Embryonic facial prominence (tissue), 1 donor: ENCODE measurements around the gene KIAA1217.

ENCODE experiments used
- DNase-seq: peaks from one replicate; pipeline ENCODE4 v3.0.0-alpha.2; 2016; ENCODE audit errors: extremely low spot score

Gene KIAA1217

GRCh38 chr10:24502006-24502405 lies 293.1 kb downstream of the KIAA1217 start:
- no peak for DNase-seq

DNA sequence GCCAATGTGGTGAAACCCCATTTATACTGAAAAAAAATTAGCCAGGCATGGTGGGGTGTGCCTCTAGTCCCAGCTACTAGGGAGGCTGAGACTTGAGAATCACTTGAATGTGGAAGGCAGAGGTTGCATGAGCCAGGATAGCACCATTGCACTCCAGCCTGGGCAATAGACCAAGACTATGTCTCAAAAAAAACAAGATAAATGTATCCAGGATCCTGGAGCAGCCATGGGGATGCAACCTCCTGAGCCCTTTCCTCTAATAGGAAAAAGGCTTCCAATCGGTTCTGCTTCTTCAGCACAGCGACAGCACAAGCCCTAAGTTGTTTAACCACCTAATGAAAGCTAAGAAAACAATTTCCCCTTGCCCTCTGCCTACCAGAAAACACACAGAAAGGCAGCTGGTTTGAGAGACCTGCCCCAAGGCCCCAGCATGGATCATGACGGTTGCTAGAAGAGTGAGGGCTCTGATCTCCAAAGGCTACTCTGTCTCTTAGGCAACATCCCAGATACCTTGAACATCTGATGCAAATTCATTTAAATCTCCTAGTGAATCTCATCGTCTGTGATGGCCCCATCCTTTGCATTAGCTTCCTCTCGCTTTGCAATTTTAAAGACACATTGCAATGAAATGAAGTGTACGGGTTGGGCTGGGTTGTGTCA lies 294.0 kb downstream of the KIAA1217 start:
- no peak for DNase-seq

DNA sequence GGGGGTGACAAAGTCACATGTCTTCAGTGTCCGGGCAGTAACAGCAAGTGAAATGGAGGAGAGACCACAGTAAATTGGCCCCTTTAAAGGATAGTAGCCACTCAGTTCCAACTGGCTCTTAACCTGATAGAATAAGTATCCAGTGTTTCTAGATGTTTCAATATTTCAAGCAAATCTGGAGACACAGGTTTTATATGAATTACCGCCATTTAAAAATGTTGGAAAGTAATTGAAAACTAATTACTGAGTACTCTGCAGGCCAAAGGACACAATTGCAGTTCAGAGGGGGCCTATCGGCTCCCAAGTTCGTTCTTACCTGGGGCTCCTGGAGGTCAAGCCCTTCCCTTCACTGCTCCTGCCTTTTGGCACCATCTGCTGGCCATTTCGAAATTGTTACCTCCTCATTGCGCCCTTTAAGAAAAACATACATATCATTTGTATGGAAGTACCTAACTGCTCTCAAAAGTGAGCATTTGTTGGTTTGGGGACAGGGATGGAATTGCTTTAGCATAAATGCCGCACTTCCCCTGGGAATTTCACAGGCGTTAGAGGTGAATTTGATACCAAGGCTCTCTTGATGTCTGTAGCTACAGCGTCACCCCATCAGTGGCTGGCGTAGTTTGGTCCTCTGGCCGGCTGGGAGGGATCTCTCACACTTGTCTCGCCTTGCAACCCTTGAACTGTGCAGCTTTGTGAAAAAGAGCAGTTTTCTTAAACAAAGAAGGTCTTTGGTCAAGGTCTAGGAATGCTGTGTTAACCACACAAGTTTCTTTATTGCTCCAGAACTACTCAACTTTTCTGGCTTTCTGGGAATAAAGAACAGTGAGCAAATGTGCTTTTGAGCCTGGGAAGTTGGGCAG lies 294.8 kb downstream of the KIAA1217 start:
- DNase-seq = no peak

DNA sequence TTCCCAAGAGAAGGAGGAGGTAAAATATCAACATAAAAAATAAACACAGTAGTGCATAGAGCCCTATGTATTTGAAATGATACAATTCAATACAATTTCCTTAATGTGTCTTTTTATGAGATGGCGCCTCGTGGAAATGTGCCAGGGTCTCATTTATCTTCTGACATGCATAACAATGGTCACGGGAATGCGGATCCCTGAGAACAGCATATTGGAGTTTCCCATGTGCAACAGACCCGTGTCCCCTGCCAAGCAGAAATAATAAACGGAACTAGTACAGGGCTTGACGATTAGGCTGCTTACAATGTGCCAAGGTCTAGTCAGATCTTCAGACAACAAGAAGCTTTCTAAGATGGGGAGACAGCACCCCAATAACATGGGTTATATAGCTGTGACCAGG lies 296.8 kb downstream of the KIAA1217 start:
- DNase-seq = no peak

DNA sequence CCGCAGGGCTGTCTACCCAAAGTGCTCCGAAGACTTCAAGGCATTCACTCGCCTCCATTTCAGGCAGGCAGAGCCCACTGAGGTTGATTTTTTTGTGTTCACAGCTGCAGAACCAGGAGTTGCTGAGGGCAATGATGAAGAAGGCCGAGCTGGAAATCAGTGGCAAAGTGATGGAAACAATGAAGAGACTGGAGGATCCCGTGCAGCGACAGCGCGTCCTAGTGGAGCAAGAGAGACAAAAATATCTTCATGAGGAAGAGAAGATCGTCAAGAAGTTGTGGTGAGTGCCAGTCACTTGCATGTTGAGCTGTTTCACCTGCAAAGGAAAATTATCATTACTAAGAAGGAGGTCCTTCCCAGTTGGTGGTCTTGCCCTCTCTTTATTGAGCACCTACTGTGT lies 304.2 kb downstream of the KIAA1217 start:
- DNase-seq = no peak

DNA sequence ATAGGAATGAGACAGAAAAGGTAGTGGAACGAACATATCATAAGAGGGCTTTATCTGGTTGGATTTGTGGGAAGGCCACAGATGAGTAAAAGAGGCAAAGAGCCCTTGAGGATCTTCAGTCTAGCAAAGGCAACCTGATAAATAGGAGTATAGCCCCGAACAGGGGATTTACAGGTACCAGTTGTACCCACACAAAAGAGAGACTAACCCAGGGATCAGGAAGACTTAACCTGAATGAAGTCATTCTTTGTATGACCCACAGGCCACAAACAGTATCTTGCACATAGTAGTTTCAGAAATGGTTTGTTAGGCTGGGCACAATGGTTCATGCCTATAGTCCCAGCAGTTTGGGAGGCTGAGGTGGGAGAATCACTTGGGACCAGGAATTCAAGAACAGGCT lies 306.5 kb downstream of the KIAA1217 start:
- DNase-seq = no peak

DNA sequence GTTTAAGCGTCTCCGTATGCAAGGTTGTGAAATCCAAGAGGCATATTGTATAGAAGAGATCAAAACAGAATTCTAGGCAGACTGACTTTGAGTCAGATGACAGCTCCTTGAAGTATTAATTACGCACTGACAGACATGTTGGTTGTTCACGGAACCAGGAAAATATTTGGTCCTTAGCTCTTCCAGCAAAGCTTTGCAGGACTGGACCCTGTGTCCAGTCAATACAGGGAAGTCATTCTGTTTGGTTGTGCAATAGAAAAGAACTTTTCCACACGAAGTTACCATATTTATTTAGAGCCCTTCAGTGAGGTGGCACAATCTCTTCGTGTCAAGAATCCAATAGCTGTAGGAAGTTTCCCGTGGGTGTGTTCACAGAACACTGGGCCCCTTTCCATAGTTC lies 309.5 kb downstream of the KIAA1217 start:
- no peak for DNase-seq

GRCh38 chr10:24518981-24519597 lies 310.2 kb downstream of the KIAA1217 start:
- DNase-seq = peak; percentile 51

GRCh38 chr10:24519950-24520349 lies 311.0 kb downstream of the KIAA1217 start:
- DNase-seq = no peak

DNA sequence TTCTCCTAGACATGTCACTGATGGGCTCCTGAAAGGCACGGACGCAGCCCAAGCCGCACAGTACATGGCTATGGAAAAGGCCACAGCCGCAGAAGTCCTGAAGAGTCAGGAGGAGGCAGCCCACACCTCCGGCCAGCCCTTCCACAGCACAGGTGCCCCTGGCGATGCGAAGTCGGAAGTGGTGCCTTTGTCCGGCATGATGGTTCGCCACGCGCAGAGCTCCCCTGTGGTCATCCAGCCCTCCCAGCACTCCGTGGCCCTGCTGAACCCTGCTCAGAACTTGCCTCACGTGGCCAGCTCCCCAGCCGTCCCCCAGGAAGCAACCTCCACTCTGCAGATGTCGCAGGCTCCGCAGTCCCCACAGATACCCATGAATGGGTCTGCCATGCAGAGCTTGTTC lies 315.4 kb downstream of the KIAA1217 start:
- no peak for DNase-seq

- no peak for DNase-seq
Measured at GRCh38 chr10:24526085-24526649, 317.2 kb downstream of the KIAA1217 start.

DNA sequence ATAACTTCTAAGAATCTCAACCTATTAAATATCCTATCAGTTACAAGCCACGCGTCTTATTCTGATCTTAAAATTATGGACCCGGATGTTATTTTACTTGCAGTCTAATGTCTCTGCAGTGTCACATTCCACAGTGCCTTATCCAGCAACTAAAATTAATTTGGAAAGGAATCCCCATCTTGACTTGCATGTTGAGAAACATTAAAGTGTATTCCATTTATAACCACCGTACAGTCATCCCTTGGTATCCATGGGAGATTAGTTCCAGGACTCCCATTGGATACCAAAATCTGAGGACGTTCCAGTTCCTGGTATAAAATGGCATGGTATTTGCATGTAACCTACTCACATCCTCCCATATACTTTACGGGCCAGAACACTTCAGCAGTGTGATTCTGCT lies 320.0 kb downstream of the KIAA1217 start:
- no peak for DNase-seq

DNA sequence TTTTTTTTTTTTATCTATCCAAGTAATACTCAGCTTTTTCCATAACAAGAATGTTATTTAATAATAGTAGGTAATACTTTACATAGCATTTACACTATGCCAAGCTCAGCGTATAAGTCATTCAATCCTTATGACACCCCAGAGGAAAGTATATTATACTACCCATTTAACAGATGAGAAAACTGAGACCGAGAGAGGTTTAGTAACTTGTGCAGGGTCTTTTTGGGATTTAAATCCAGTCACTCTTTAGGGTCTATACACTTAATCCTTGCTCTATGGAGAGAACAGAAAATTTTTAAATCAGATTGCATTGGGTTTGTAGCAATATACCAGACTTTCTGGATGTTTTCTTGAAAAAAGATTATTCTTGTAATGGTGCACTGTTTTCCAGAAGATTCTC lies 322.5 kb downstream of the KIAA1217 start:
- DNase-seq = no peak

- no peak for DNase-seq
Measured at GRCh38 chr10:24533981-24534380, 325.0 kb downstream of the KIAA1217 start.

DNA sequence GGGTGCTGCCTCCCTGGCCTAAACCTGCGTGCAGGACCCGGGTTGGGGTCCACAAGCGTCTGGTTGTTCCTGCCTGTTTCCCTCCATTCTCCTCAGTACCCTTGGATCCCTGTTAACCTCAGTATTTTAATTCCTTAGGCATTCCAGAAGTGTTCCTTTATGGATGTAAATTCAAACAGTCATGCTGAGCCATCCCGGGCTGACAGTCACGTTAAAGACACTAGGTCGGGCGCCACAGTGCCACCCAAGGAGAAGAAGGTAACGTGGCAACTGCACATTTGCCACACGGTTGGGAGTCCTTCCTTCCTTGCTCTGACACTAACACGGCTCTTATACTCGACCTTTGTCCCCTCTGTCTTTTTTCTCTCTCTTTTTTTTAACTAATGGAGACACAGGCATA lies 327.7 kb downstream of the KIAA1217 start:
- DNase-seq = no peak

- no peak for DNase-seq
Measured at GRCh38 chr10:24541239-24541753, 332.4 kb downstream of the KIAA1217 start.

DNA sequence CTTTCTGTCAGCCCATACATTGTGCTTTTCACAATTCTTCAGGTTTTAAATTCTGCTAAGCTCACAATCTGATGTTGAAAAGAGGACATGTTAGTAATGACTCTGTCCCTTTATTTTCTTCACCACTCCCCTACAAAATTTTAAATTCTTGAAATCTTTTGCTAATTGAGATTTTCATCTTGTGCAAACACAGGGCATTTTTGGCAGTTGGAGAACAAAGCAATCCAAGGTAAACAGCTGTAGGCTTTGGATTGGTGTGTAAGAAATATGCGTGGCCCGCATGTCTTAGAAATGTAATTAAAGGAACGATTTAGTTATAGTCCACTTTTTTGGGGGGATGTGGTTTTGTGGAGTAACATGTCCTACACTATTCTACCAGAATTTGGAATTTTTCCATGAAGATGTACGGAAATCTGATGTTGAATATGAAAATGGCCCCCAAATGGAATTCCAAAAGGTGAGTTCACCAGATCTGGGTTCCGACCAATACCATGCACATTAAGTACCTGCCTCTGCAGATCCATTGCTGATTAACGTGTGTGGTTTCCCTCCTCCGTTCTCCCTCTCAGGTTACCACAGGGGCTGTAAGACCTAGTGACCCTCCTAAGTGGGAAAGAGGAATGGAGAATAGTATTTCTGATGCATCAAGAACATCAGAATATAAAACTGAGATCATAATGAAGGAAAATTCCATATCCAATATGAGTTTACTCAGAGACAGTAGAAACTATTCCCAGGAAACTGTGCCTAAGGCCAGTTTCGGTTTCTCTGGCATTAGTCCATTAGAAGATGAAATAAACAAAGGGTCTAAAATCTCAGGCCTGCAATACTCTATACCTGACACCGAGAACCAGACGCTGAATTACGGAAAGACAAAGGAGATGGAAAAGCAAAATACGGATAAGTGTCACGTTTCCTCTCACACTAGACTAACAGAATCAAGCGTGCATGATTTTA lies 333.7 kb downstream of the KIAA1217 start:
- no peak for DNase-seq

GRCh38 chr10:24544776-24545175 lies 335.8 kb downstream of the KIAA1217 start:
- DNase-seq = no peak

DNA sequence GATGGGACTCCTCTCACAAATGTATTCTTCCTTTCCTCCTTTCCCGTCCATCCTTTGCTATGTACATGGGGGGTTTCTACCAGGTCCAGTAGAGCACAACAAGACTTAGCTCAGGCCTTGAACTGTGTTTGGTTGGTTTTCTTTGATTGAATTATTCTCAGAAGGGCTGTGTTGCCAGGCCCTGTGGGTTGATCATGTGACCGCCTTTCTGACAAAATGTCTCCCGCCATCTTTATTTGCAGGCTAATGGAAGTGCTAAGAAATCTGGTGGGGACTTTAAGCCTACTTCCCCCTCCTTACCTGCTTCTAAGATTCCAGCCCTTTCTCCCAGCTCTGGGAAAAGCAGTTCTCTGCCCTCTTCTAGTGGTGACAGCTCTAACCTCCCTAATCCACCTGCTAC lies 336.6 kb downstream of the KIAA1217 start:
- DNase-seq = no peak

DNA sequence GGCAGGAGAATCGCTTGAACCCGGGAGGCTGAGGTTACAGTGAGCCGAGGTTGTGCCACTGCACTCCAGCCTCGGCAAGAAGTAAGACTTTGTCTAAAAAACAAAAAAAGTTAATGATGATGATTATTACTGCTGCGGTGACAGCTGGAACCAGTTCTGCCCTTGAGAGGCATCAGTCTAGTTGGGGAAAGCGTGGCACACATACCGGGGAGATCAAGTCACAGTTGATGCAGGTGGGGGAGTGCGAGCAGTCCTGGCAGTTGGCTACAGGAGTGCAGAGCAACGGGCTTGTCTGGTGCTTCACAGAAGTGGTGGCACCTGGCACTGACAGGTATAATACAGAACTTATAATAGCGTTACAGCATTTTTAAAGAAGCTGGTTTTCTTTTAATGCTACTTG lies 341.7 kb downstream of the KIAA1217 start:
- DNase-seq = no peak

DNA sequence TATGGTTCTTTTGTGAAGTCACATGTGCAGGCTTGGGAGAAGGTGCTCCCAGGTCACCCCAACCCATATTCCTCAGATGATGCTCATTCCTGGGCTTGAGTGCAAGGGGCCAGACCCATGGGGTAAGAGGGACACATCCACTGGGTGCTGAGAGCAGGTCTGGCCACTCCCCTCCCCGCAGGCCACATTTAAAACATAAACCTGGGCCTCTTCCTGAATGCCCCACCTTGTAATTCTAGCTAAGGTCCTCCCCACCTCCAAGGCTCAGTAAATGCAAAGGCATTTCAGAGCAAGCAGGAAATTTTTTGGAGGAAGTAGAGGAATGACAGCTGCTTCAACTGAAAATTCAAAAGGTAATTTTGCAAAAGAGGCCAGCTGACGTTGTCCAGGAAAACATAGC lies 342.2 kb downstream of the KIAA1217 start:
- DNase-seq = no peak
